C4-2B (cell line): ENCODE data around the gene TNIP1.

Experiments
- CTCF ChIP-seq: fragments of 450-650 bp; conservative IDR thresholded peaks from 2 replicates; pipeline ENCODE4 v1.5.1; 2017; ENCODE audit warnings: mild to moderate bottlenecking
- ZFX ChIP-seq: fragments of 450-650 bp; IDR thresholded peaks from 2 replicates; pipeline ENCODE4 v1.6.1; 2017

GRCh38 chr5:151075698-151076331 is 5.0 kb downstream of the TNIP1 start:
- TF ChIP-seq CTCF (no peak), ZFX (no peak)
